ENCODE measurements around the gene PRAMEF27.
"Not testable (repeated sequence)": the region's sequence is repeated elsewhere in the genome, so short reads cannot be mapped to it uniquely, and the experiment has no call there.

PRAMEF27 gene

DNA sequence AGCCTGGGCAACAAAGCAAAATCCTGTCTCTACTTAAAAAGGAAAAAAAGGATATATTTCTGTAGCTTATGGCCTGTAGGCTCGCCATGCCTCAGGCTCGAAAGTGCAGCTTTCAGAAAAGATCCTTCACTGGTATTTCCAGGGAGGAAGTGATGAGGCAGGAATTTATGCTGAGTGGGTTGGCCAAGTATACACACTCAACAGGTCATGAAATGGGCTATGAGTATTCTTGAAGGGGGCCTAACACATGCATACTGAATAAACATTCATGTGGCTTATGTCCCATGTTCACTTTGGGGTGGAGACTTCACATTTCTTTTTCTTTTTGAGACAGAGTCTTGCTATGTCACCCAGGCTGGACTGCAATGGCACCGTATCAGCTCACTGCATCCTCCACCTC, 47.0 kb downstream of the PRAMEF27 start:
- H3K4me2 ChIP-seq (ENCODE audit: low read length); H3K36me3 ChIP-seq (ENCODE audit: control insufficient read depth in 1 of 2, insufficient read depth in 2 of 2, low read length in 2 of 2); DNase-seq; H3K79me1 ChIP-seq (ENCODE audit: low read length); H3K4me1 ChIP-seq (ENCODE audit: control insufficient read depth in 1 of 2, insufficient read depth in 2 of 2, low read length in 2 of 2); H4K91ac ChIP-seq (ENCODE audit: low read depth, low read length); H3K4ac ChIP-seq (ENCODE audit: low read depth, low read length); H2AK5ac ChIP-seq (ENCODE audit: low read length); H2BK120ac ChIP-seq (ENCODE audit: insufficient read depth, low read length, poor library complexity); H3K14ac ChIP-seq (ENCODE audit: low read length); H3K27me3 ChIP-seq (ENCODE audit: insufficient read depth, low read length); H3K23ac ChIP-seq (ENCODE audit: low read length); H2BK12ac ChIP-seq (ENCODE audit: low read length); H3K79me2 ChIP-seq (ENCODE audit: control insufficient read depth, insufficient read depth, low read length, poor library complexity); H4K8ac ChIP-seq (ENCODE audit: low read depth, low read length); H2BK5ac ChIP-seq (ENCODE audit: low read depth, low read length, poor library complexity); H3K4me3 ChIP-seq (ENCODE audit: low read depth, low read length); H3K18ac ChIP-seq (ENCODE audit: low read length); H3K9me3 ChIP-seq (ENCODE audit: insufficient read depth, low read depth, low read length); H3K27ac ChIP-seq (ENCODE audit: low read depth, low read length); H2AFZ ChIP-seq (ENCODE audit: insufficient read depth, low read length, poor library complexity); H3K9ac ChIP-seq (ENCODE audit: low read length); H4K12ac ChIP-seq (ENCODE audit: low read depth, low read length): not testable (repeated sequence)
- no CpG with 5 or more reads among the region's 3 CpGs for WGBS (ENCODE audit: extremely low coverage, insufficient coverage, insufficient read length)

DNA sequence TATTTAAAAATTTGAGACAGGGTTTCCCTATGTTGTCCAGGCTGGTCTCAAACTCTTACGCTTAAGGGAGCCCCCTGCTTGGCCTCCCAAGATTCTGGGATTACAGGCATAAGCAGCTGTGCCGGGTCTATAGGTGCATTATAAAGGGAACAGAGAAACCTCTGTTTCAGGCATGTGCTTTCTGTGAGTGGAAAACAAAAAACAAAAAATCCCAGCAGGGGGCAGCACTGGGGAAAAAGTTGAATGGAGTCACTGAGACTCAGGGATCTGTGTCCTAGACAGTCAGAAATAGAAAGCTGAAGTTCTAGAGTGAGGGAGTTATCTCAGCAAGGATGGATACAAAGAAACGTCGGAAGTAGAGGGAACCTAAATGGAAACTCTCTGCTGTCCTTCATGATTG, 50.6 kb downstream of the PRAMEF27 start:
- DNase-seq; H3K4me3 ChIP-seq (ENCODE audit: low read depth, low read length): not testable (repeated sequence)
- no CpG with 5 or more reads among the region's 4 CpGs for WGBS (ENCODE audit: extremely low coverage, insufficient coverage, insufficient read length)

More for the DNA sequence above, 50.6 kb downstream of the PRAMEF27 start:
- H3K9ac ChIP-seq (ENCODE audit: low read length); H3K4me1 ChIP-seq (ENCODE audit: control insufficient read depth in 1 of 2, insufficient read depth in 2 of 2, low read length in 2 of 2); H3K27ac ChIP-seq (ENCODE audit: low read depth, low read length); H2BK120ac ChIP-seq (ENCODE audit: insufficient read depth, low read length, poor library complexity); H3K4me2 ChIP-seq (ENCODE audit: low read length); H3K36me3 ChIP-seq (ENCODE audit: control insufficient read depth in 1 of 2, insufficient read depth in 2 of 2, low read length in 2 of 2); H4K12ac ChIP-seq (ENCODE audit: low read depth, low read length); H3K4ac ChIP-seq (ENCODE audit: low read depth, low read length); H3K14ac ChIP-seq (ENCODE audit: low read length); H3K18ac ChIP-seq (ENCODE audit: low read length); H2BK12ac ChIP-seq (ENCODE audit: low read length); H3K9me3 ChIP-seq (ENCODE audit: insufficient read depth, low read depth, low read length); H2AFZ ChIP-seq (ENCODE audit: insufficient read depth, low read length, poor library complexity); H3K27me3 ChIP-seq (ENCODE audit: insufficient read depth, low read length); H4K8ac ChIP-seq (ENCODE audit: low read depth, low read length); H3K23ac ChIP-seq (ENCODE audit: low read length); H4K91ac ChIP-seq (ENCODE audit: low read depth, low read length); H2BK5ac ChIP-seq (ENCODE audit: low read depth, low read length, poor library complexity); H3K79me2 ChIP-seq (ENCODE audit: control insufficient read depth, insufficient read depth, low read length, poor library complexity); H2AK5ac ChIP-seq (ENCODE audit: low read length); H3K79me1 ChIP-seq (ENCODE audit: low read length): not testable (repeated sequence)

Measured in trophoblast cell (in vitro differentiated cells and primary cell).